Measurements from ENCODE around the gene PAPPA2.

Gene PAPPA2

DNA sequence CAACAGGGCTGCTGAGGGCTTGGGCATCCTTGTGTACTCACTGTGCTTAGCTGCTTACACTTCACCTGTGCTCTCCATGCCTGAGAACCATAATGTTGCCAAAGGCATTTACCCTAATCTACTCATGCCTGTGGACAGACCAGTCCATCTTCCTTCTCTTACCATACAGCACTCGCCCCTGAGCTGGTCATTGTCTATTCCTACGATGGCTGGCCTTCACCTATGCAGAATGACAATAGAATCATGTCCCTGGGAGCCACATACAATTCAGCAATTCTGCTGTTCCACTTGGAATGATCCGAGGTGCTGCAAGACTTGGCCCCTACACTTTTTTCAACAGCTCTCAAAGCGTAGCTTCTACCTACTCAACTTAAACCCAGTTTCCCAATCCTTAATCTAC lies 96.5 kb downstream of the PAPPA2 start:
- CTCF ChIA-PET = interaction anchor here (0.6 to 5.8 kb wide), 37 partner anchors 10 to 1486 kb away, joined by 3 to 59 read pairs (median 4); no protein-coding TSS in a partner anchor
- TF ChIP-seq, protein P1, sequence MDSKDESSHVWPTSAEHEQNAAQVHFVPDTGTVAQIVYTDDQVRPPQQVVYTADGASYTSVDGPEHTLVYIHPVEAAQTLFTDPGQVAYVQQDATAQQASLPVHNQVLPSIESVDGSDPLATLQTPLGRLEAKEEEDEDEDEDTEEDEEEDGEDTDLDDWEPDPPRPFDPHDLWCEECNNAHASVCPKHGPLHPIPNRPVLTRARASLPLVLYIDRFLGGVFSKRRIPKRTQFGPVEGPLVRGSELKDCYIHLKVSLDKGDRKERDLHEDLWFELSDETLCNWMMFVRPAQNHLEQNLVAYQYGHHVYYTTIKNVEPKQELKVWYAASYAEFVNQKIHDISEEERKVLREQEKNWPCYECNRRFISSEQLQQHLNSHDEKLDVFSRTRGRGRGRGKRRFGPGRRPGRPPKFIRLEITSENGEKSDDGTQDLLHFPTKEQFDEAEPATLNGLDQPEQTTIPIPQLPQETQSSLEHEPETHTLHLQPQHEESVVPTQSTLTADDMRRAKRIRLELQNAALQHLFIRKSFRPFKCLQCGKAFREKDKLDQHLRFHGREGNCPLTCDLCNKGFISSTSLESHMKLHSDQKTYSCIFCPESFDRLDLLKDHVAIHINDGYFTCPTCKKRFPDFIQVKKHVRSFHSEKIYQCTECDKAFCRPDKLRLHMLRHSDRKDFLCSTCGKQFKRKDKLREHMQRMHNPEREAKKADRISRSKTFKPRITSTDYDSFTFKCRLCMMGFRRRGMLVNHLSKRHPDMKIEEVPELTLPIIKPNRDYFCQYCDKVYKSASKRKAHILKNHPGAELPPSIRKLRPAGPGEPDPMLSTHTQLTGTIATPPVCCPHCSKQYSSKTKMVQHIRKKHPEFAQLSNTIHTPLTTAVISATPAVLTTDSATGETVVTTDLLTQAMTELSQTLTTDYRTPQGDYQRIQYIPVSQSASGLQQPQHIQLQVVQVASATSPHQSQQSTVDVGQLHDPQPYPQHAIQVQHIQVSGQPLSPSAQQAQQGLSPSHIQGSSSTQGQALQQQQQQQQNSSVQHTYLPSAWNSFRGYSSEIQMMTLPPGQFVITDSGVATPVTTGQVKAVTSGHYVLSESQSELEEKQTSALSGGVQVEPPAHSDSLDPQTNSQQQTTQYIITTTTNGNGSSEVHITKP (tag by site-specific recombination; IDR thresholded peaks at IDR 0.05) = 0 out of 2 replicates have a peak, but pooled peaks have one; percentile 11
- no peak for TF ChIP-seq ZNF133 (tag by site-specific recombination; IDR thresholded peaks at IDR 0.05)
- Histone ChIP-seq H3K4me3 (ENCODE audit: low read depth, low read length) (no peak overlapping the region), H3K4me1 (ENCODE audit: control insufficient read depth, insufficient read depth, low read length) (no peaks in the 10 kb centered on the region), H3K36me3 (ENCODE audit: control insufficient read depth in 2 of 2, insufficient read depth in 1 of 2, low read length in 2 of 2) (no peaks in the 10 kb centered on the region), H3K27ac (ENCODE audit: extremely low read depth, low read depth, low read length) (no peak overlapping the region), H3K9me3 (ENCODE audit: control insufficient read depth, insufficient read depth, low read depth, low read length) (no peaks in the 10 kb centered on the region)
- POLR2A ChIA-PET = no interaction called here

DNA sequence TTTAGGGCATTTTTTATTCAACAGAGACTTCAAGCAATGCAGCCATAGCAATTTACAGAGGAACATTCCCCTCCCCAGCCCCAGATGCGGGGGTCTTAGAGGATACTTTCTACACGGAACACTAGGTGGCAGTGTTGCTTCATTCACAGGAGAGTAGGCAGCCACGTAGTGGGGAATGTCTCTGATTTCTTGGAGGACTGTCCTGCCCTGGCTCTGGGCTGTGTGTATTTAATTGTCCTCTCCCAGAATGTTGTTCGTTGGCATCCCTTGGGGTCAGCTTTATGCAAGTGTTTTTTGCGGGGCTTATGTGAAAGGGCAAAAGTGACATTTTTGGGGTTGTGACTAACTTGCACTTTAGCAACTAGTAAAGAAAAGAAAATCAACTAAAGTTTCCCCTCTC lies 96.9 kb downstream of the PAPPA2 start:
- Histone ChIP-seq H3K9me3 (ENCODE audit: control insufficient read depth, insufficient read depth, low read depth, low read length) (no peaks in the 10 kb centered on the region), H3K4me1 (ENCODE audit: control insufficient read depth, insufficient read depth, low read length) (no peaks in the 10 kb centered on the region), H3K27ac (ENCODE audit: extremely low read depth, low read depth, low read length) (no peak overlapping the region), H3K36me3 (ENCODE audit: control insufficient read depth in 2 of 2, insufficient read depth in 1 of 2, low read length in 2 of 2) (no peaks in the 10 kb centered on the region), H3K4me3 (ENCODE audit: low read depth, low read length) (no peak overlapping the region)
- CTCF ChIA-PET = interaction anchor here (0.6 to 5.8 kb wide), 47 partner anchors 10 to 1486 kb away, joined by 3 to 59 read pairs (median 4); no protein-coding TSS in a partner anchor
- POLR2A ChIA-PET = no interaction called here
- TF ChIP-seq ZNF112 (tag by site-specific recombination; IDR thresholded peaks at IDR 0.05) = no peak
- TF ChIP-seq ZNF654 (tag by site-specific recombination; IDR thresholded peaks at IDR 0.05; ENCODE audit: low read depth) = peak; percentile 88
- no peak for TF ChIP-seq ZNF354C (tag by site-specific recombination; IDR thresholded peaks at IDR 0.05; ENCODE audit: borderline replicate concordance, low read depth)
- no peak for TF ChIP-seq ZNF658 (tag by site-specific recombination; IDR thresholded peaks at IDR 0.05)
- TF ChIP-seq, protein P2, sequence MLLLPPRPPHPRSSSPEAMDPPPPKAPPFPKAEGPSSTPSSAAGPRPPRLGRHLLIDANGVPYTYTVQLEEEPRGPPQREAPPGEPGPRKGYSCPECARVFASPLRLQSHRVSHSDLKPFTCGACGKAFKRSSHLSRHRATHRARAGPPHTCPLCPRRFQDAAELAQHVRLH (tag by site-specific recombination; IDR thresholded peaks at IDR 0.05) = no peak
- TF ChIP-seq ZSCAN30 (tag by site-specific recombination; IDR thresholded peaks at IDR 0.05) = 0 out of 2 replicates have a peak, but pooled peaks have one; percentile 32
- TF ChIP-seq, protein P3, sequence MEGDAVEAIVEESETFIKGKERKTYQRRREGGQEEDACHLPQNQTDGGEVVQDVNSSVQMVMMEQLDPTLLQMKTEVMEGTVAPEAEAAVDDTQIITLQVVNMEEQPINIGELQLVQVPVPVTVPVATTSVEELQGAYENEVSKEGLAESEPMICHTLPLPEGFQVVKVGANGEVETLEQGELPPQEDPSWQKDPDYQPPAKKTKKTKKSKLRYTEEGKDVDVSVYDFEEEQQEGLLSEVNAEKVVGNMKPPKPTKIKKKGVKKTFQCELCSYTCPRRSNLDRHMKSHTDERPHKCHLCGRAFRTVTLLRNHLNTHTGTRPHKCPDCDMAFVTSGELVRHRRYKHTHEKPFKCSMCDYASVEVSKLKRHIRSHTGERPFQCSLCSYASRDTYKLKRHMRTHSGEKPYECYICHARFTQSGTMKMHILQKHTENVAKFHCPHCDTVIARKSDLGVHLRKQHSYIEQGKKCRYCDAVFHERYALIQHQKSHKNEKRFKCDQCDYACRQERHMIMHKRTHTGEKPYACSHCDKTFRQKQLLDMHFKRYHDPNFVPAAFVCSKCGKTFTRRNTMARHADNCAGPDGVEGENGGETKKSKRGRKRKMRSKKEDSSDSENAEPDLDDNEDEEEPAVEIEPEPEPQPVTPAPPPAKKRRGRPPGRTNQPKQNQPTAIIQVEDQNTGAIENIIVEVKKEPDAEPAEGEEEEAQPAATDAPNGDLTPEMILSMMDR (tag by site-specific recombination; IDR thresholded peaks at IDR 0.05) = peak; percentile 64
- no peak for TF ChIP-seq ZBTB20 (tag by site-specific recombination; IDR thresholded peaks at IDR 0.05)
- TF ChIP-seq, protein P4, sequence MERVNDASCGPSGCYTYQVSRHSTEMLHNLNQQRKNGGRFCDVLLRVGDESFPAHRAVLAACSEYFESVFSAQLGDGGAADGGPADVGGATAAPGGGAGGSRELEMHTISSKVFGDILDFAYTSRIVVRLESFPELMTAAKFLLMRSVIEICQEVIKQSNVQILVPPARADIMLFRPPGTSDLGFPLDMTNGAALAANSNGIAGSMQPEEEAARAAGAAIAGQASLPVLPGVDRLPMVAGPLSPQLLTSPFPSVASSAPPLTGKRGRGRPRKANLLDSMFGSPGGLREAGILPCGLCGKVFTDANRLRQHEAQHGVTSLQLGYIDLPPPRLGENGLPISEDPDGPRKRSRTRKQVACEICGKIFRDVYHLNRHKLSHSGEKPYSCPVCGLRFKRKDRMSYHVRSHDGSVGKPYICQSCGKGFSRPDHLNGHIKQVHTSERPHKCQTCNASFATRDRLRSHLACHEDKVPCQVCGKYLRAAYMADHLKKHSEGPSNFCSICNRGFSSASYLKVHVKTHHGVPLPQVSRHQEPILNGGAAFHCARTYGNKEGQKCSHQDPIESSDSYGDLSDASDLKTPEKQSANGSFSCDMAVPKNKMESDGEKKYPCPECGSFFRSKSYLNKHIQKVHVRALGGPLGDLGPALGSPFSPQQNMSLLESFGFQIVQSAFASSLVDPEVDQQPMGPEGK (tag by site-specific recombination; IDR thresholded peaks at IDR 0.05) = 0 out of 2 replicates have a peak, but pooled peaks have one; percentile 18

DNA sequence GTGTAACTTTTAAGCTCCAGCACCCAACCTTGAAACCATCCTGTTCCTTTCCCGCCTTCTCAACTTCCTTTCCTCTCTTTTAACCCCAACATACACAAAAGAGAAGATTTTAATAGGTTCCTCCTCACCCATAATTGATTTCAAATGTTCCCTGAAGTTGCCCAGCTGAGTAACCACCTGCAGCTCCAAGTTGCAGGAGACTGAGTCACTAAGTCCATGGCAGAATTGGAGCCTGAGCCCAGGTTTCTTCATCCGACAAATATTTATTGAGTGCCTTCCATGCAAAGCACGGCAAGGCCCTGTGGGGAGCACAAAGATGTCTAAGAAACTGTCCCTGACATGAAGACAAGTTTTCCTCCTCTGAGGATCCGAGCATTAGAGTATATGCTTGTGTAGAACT lies 97.7 kb downstream of the PAPPA2 start:
- Histone ChIP-seq H3K9me3 (ENCODE audit: control insufficient read depth, insufficient read depth, low read depth, low read length) (no peaks in the 10 kb centered on the region), H3K4me1 (ENCODE audit: control insufficient read depth, insufficient read depth, low read length) (no peaks in the 10 kb centered on the region), H3K27ac (ENCODE audit: extremely low read depth, low read depth, low read length) (no peak overlapping the region), H3K4me3 (ENCODE audit: low read depth, low read length) (no peak overlapping the region), H3K36me3 (ENCODE audit: control insufficient read depth in 2 of 2, insufficient read depth in 1 of 2, low read length in 2 of 2) (no peaks in the 10 kb centered on the region)
- POLR2A ChIA-PET = no interaction called here
- CTCF ChIA-PET = interaction anchor here (0.5 to 5.8 kb wide), 32 partner anchors 11 to 1385 kb away, joined by 3 to 59 read pairs (median 5); no protein-coding TSS in a partner anchor
- no peak for TF ChIP-seq ZNF169 (tag by site-specific recombination; IDR thresholded peaks at IDR 0.05)
- no peak for TF ChIP-seq ZNF600 (tag by site-specific recombination; IDR thresholded peaks at IDR 0.05)
- TF ChIP-seq, protein P5, sequence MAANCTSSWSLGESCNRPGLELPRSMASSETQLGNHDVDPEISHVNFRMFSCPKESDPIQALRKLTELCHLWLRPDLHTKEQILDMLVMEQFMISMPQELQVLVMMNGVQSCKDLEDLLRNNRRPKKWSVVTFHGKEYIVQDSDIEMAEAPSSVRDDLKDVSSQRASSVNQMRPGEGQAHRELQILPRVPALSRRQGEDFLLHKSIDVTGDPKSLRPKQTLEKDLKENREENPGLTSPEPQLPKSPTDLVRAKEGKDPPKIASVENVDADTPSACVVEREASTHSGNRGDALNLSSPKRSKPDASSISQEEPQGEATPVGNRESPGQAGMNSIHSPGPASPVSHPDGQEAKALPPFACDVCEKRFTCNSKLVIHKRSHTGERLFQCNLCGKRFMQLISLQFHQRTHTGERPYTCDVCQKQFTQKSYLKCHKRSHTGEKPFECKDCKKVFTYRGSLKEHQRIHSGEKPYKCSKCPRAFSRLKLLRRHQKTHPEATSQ (tag by site-specific recombination; IDR thresholded peaks at IDR 0.05) = no peak
- TF ChIP-seq, protein P6, sequence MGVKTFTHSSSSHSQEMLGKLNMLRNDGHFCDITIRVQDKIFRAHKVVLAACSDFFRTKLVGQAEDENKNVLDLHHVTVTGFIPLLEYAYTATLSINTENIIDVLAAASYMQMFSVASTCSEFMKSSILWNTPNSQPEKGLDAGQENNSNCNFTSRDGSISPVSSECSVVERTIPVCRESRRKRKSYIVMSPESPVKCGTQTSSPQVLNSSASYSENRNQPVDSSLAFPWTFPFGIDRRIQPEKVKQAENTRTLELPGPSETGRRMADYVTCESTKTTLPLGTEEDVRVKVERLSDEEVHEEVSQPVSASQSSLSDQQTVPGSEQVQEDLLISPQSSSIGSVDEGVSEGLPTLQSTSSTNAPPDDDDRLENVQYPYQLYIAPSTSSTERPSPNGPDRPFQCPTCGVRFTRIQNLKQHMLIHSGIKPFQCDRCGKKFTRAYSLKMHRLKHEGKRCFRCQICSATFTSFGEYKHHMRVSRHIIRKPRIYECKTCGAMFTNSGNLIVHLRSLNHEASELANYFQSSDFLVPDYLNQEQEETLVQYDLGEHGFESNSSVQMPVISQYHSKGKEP (tag by site-specific recombination; IDR thresholded peaks at IDR 0.05) = no peak
- no peak for TF ChIP-seq ZNF585B (tag by site-specific recombination; IDR thresholded peaks at IDR 0.05)
- TF ChIP-seq, protein P7, sequence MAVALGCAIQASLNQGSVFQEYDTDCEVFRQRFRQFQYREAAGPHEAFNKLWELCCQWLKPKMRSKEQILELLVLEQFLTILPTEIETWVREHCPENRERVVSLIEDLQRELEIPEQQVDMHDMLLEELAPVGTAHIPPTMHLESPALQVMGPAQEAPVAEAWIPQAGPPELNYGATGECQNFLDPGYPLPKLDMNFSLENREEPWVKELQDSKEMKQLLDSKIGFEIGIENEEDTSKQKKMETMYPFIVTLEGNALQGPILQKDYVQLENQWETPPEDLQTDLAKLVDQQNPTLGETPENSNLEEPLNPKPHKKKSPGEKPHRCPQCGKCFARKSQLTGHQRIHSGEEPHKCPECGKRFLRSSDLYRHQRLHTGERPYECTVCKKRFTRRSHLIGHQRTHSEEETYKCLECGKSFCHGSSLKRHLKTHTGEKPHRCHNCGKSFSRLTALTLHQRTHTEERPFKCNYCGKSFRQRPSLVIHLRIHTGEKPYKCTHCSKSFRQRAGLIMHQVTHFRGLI (tag by site-specific recombination; IDR thresholded peaks at IDR 0.05) = no peak
- TF ChIP-seq ZNF791 (tag by site-specific recombination; IDR thresholded peaks at IDR 0.05) = no peak
- no peak for TF ChIP-seq YY1 (tag by site-specific recombination; IDR thresholded peaks at IDR 0.05)
